HG03442 (cell line): ENCODE data around the gene ITGB5.

Experiments
- ATAC-seq: cut with Tn5 transposase; IDR thresholded peaks from one replicate; pipeline ENCODE4 v1.9.1; 2021; ENCODE audit warnings: mild to moderate bottlenecking, moderate library complexity; ENCODE audit not compliant: unreplicated experiment

Gene ITGB5

GRCh38 chr3:124896824-124897526 lies 9.8 kb upstream of the ITGB5 start:
- no peak for ATAC-seq

GRCh38 chr3:124895756-124896155 lies 8.6 kb upstream of the ITGB5 start:
- no peak for ATAC-seq

- no peak for ATAC-seq
Observed at GRCh38 chr3:124893526-124893925, 6.4 kb upstream of the ITGB5 start.

GRCh38 chr3:124890573-124891190 lies 3.5 kb upstream of the ITGB5 start:
- no peak for ATAC-seq

- no peak for ATAC-seq
Observed at GRCh38 chr3:124888482-124889441, 1.6 kb upstream of the ITGB5 start.

- no peak for ATAC-seq
Observed at GRCh38 chr3:124887932-124888298, 750 bp upstream of the ITGB5 start.

GRCh38 chr3:124886168-124887056 lies 753 bp downstream of the ITGB5 start:
- ATAC-seq: peak; percentile 41

GRCh38 chr3:124885466-124886167 lies 1.5 kb downstream of the ITGB5 start:
- no peak for ATAC-seq

GRCh38 chr3:124884474-124885101 lies 2.6 kb downstream of the ITGB5 start:
- ATAC-seq: no peak

- ATAC-seq: no peak
Observed at GRCh38 chr3:124883766-124884473, 3.2 kb downstream of the ITGB5 start.

GRCh38 chr3:124882816-124883747 lies 4.1 kb downstream of the ITGB5 start:
- ATAC-seq: no peak

GRCh38 chr3:124881976-124882697 lies 5.0 kb downstream of the ITGB5 start:
- ATAC-seq: no peak

GRCh38 chr3:124879337-124879680 lies 7.9 kb downstream of the ITGB5 start:
- ATAC-seq: no peak

- no peak for ATAC-seq
Observed at GRCh38 chr3:124878561-124879336, 8.4 kb downstream of the ITGB5 start.

GRCh38 chr3:124877674-124878073 lies 9.5 kb downstream of the ITGB5 start:
- no peak for ATAC-seq

GRCh38 chr3:124876401-124876878 lies 10.7 kb downstream of the ITGB5 start:
- no peak for ATAC-seq
